HFFc6 (cell line): ENCODE data around the gene LYRM1. TPM values are rescaled to one million over a fixed set of nuclear protein-coding genes. Genes with fewer than 3 reads are reported as not detected.

ENCODE experiments used
- DNase-seq: peaks from one replicate; pipeline ENCODE4 v3.0.0-alpha.2; 2018
- H3K27ac Mint-ChIP-seq: 2 replicates; pipeline ENCODE4 v1.8.0; 2020; ENCODE audit warnings: mild to moderate bottlenecking, mixed read lengths
- H3K27me3 Mint-ChIP-seq: 2 replicates; pipeline ENCODE4 v1.8.0; 2021; ENCODE audit warnings: mild to moderate bottlenecking, moderate library complexity, mixed read lengths; ENCODE audit not compliant: insufficient read depth
- H3K36me3 Mint-ChIP-seq: 2 replicates; pipeline ENCODE4 v1.8.0; 2021; ENCODE audit warnings: low read depth, mixed read lengths
- H3K4me1 Mint-ChIP-seq: 2 replicates; pipeline ENCODE4 v1.8.0; 2020; ENCODE audit warnings: low read depth, mixed read lengths
- H3K4me3 Mint-ChIP-seq: 2 replicates; pipeline ENCODE4 v1.8.0; 2020; ENCODE audit warnings: mild to moderate bottlenecking, moderate library complexity, mixed read lengths
- H3K9me3 Mint-ChIP-seq: 2 replicates; pipeline ENCODE4 v1.8.0; 2020; ENCODE audit warnings: mild to moderate bottlenecking, mixed read lengths
- CTCF ChIP-seq: fragments of 200-600 bp; sonication (generic); IDR thresholded peaks from 2 replicates; pipeline ENCODE4 v1.5.0; 2021; ENCODE audit warnings: antibody characterized with exemption, mild to moderate bottlenecking
- total RNA-seq, 6 experiments: library from RNA; stranded (reverse); fragmentation: NEBNext Ultra II Directional; extraction: Animal tissue kit (Norgen Biotek cat#: 25700); gene quantifications; 2 replicates in 1 of 6; 3 replicates in 5 of 6; pipeline ENCODE4 v1.2.3, GENCODE V29; 2021

The LYRM1 gene
- total RNA-seq, 6 experiments from 2014 or later = 22.2 to 28.4 (median 25.8) TPM

- Mint-ChIP-seq H3K36me3 (no peaks in the 10 kb centered on the region), H3K9me3 (no peaks in the 10 kb centered on the region), H3K27ac (peak overlapping the region; percentile 47; the same call in 1 of the 2 replicates), H3K27me3 (no peaks in the 10 kb centered on the region), H3K4me1 (peaks cover 18% of the 10 kb centered on the region), H3K4me3 (no peak overlapping the region)
- no peak for DNase-seq
- no peak for TF ChIP-seq CTCF
Measured at GRCh38 chr16:20930365-20930690, 29.8 kb downstream of the LYRM1 start.

GRCh38 chr16:20931066-20931600, 30.6 kb downstream of the LYRM1 start:
- H3K27ac Mint-ChIP-seq = peak overlapping the region; percentile 50; the same call in 1 of the 2 replicates
- TF ChIP-seq CTCF = no peak
- H3K36me3 Mint-ChIP-seq = no peaks in the 10 kb centered on the region
- H3K9me3 Mint-ChIP-seq = no peaks in the 10 kb centered on the region
- no peak overlapping the region for H3K4me3 Mint-ChIP-seq
- no peaks in the 10 kb centered on the region for H3K27me3 Mint-ChIP-seq
- peaks cover 18% of the 10 kb centered on the region for H3K4me1 Mint-ChIP-seq
- DNase-seq = peak; percentile 37

- DNase-seq = no peak
- Mint-ChIP-seq H3K4me3 (no peak overlapping the region), H3K27me3 (no peaks in the 10 kb centered on the region), H3K9me3 (no peaks in the 10 kb centered on the region), H3K36me3 (no peaks in the 10 kb centered on the region), H3K4me1 (peaks cover 28% of the 10 kb centered on the region), H3K27ac (no peak overlapping the region)
- TF ChIP-seq CTCF = no peak
Measured at GRCh38 chr16:20933589-20933988, 33.0 kb downstream of the LYRM1 start.

GRCh38 chr16:20937736-20938135, 37.2 kb downstream of the LYRM1 start:
- Mint-ChIP-seq H3K36me3 (no peaks in the 10 kb centered on the region), H3K4me3 (no peak overlapping the region), H3K27me3 (no peaks in the 10 kb centered on the region), H3K9me3 (no peaks in the 10 kb centered on the region), H3K27ac (no peak overlapping the region), H3K4me1 (peaks cover 13% of the 10 kb centered on the region)
- TF ChIP-seq CTCF = no peak
- DNase-seq = no peak

GRCh38 chr16:20938426-20938825, 37.9 kb downstream of the LYRM1 start:
- H3K36me3 Mint-ChIP-seq = no peaks in the 10 kb centered on the region
- no peaks in the 10 kb centered on the region for H3K27me3 Mint-ChIP-seq
- H3K27ac Mint-ChIP-seq = no peak overlapping the region
- no peak for TF ChIP-seq CTCF
- H3K9me3 Mint-ChIP-seq = no peaks in the 10 kb centered on the region
- no peak overlapping the region for H3K4me3 Mint-ChIP-seq
- peak; percentile 59 for DNase-seq
- H3K4me1 Mint-ChIP-seq = peaks cover 13% of the 10 kb centered on the region

- no peaks in the 10 kb centered on the region for H3K36me3 Mint-ChIP-seq
- no peaks in the 10 kb centered on the region for H3K9me3 Mint-ChIP-seq
- DNase-seq = no peak
- no peak overlapping the region for H3K4me3 Mint-ChIP-seq
- H3K4me1 Mint-ChIP-seq = peaks cover 15% of the 10 kb centered on the region
- H3K27ac Mint-ChIP-seq = no peak overlapping the region
- TF ChIP-seq CTCF = no peak
- no peaks in the 10 kb centered on the region for H3K27me3 Mint-ChIP-seq
Measured at GRCh38 chr16:20939611-20940010, 39.0 kb downstream of the LYRM1 start.
